IPS-11a (cell line): ENCODE results near the gene JAZF1.
"Not testable (repeated sequence)": the region's sequence is repeated elsewhere in the genome, so short reads cannot be mapped to it uniquely, and the experiment has no call there.

ENCODE experiments used
- H3K4me3 ChIP-seq: one replicate; pipeline ENCODE4 v1.5.1; 2013; ENCODE audit warnings: low read depth, low read length, control low read depth

JAZF1 gene

DNA sequence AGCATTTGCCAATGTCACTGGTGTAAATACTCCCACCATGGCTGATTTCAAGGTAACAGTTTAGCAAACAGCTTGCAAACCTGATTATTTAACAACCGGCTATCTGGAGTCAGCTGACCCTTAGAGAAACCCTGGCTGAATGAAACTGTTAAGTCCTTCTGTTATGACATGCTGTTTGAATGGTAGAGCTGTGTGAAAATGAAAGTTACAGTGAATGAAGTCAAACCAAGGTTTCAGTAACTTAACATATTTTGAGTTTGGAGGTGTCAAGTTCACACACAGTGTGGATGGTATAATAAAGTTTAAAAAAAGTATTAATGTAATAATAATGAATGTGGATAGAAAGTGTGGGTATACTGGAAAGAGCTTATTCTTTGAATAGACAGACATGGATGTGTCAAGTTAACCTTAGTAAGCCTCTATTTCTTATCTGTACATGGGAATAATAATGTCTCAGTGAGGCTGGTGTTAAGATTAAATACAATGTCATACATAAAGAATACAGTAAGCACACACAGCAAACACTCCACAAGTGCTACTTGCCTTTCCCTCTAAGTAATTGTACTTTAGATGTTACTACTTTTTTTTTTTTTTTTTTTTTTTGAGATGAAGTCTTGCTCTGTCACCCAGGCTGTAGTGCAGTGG, 290.3 kb downstream of the JAZF1 start:
- H3K4me3 ChIP-seq: no peak overlapping the region

GRCh38 chr7:27889800-27890199, 290.8 kb downstream of the JAZF1 start:
- no peak overlapping the region for H3K4me3 ChIP-seq

DNA sequence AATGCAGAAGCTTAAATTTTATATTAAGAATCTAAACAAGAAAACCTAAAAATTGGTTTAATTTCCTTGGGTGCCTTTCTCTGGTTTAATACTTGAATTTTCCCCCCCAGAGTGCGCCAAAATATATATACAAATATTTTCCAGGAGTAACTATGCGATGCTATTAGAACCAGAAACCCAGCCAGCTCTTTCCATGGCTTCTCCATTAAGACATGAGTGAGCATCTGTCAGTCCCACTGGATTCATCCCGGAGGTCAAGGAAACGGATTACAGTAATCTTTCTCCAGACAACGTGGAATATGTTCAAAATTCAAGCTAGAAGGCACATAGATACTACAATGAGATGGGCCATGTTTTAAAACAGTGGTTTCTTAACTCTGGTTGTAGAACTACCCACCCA, 291.9 kb downstream of the JAZF1 start:
- no peak overlapping the region for H3K4me3 ChIP-seq

GRCh38 chr7:27886710-27887109, 293.9 kb downstream of the JAZF1 start:
- not testable (repeated sequence) for H3K4me3 ChIP-seq

DNA sequence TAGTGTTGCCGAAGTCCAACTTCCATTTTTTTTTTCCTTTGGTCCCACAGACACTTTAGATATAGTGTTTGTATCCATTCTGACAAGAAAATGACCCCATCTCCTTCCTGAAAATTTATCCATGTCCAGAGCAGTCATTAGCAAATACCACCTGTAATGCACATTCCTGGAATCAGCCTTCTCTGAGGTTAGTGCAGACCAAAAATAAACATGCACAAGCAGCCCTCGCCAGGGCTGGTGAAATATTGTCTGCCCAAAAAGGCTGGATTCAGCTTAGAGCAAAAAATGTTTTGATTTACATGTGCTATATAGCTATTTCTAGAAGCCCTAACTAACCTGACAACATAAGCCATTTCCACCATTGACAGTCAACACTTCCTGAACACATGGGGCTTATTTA, 294.9 kb downstream of the JAZF1 start:
- H3K4me3 ChIP-seq: no peak overlapping the region

DNA sequence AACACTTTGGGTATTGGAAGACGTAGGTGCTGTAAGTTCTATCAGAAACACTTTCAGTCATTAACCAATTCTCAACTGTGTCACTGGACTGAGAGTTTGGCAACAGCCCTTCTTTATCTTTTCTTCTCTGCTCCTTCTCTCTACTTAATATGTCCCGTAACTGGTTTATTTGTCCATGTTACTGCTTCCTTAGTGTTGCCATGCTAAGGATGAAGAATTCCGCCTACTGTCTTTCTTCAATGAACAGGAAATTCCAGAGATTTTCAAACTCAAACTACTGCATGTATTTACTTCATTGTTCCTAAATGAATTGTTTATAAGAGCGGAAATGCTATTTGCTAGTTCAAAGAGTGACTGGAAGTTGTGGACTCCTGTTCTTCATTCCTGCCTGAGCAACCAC, 296.9 kb downstream of the JAZF1 start:
- no peak overlapping the region for H3K4me3 ChIP-seq

- no peak overlapping the region for H3K4me3 ChIP-seq
These were observed 303.8 kb downstream of the JAZF1 start for GRCh38 chr7:27876756-27877155.

DNA sequence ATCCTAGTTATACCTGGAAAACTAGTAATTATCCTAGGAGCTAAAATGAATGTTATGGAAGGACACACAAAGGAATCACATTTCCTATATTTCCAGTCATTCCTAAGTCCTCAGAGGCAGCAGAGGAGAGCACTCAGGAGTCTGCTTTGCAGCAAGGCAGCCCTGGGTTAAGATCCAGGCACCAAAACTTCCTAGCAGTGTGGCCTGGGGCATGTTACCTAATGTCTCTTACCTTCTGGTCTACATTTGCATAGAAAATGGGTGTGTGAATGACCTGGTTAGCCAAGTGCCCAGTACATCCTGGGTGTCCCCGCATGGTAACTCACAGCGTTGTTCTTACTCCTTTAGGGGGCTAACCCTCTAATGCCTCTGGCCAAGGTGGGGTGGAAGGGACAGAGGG, 304.8 kb downstream of the JAZF1 start:
- H3K4me3 ChIP-seq: no peak overlapping the region

GRCh38 chr7:27875061-27875460, 305.5 kb downstream of the JAZF1 start:
- H3K4me3 ChIP-seq: no peak overlapping the region

DNA sequence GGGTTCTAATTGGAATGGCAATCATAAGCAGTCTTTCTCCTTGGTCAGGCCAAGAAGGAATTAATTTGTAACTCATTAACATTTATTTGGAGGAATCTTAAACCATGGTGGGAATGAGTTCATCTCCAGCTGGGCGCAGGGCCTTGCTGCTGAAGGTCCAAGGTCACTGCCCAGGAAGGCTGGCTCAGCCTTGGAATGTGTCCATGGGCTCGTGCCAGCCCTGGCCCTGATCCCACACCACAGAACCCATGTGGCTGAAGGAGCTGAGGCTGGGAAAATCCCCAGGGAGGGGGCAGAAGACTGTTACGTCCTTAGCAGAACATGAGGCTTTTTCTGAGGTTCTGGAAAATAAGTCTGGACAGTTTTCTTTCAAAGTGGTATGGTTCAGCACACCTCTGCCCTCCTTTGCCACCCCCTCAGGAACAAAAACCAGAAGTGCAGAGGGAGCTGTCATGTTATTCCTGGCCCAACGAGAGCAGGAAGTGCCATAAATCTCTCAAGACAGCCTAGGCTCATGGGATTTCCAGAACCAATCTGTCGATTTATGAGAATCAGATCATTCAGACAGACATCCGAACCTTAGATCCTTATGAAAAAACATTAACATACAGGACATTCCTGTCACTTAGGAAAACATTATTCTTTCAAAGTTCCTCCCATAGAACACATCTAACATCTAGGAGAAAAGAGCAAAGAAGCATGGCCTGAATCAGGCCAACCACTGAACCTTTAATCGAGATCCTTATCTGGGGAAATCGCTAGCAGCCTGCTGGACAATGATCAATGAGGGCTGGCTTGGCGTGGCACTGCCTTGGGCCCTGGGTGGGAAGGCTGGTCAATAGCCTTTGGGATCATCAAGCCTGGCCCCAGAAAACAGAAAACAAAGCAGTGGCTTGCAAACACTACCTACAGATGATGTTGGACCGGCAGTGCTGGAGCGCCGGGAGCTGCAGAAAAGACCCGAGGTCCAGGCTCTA, 306.3 kb downstream of the JAZF1 start:
- H3K4me3 ChIP-seq: no peak overlapping the region

DNA sequence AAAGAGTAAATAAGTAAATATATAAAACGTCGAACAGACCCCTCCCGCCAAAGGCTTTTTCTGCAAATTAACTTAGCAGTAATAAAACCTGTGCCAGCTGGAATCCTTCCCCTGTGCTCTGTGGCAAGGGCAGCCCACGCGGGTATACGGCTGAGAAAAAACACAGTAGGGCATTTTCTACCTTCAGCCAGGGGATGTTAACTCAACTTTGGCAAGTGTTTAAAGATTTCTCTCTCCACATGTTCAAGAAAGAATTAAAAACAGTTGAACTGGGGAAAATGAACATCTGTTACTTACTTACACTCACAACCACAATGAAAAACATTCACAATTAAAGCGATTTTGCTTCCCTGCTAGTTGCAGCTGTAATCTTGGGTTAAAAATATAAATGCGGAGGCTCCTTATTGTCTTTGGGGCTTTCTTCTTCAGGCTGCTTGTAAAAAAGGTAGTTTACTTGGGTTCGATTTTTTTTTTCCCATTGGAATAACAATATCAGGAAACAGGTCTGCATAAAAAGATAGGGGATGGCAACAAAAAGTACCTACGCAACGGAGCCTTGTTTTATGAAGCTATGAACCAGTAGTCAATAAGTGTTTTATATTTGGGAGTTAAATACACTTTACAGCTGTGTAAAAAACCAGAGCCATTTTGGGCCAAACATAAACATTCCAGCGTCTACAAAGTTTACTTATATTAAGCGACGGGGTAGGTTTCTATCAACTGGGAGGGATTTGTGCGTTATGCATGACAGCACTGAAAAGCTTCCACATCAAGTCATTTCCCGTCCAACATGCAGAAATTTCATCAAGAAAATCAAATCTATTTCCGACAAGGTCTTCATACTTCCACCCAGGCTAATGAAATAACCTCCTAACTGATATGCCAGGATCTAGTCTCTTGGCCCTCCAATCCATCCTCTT, 308.0 kb downstream of the JAZF1 start:
- H3K4me3 ChIP-seq: no peak overlapping the region

GRCh38 chr7:27871866-27872265, 308.7 kb downstream of the JAZF1 start:
- no peak overlapping the region for H3K4me3 ChIP-seq

DNA sequence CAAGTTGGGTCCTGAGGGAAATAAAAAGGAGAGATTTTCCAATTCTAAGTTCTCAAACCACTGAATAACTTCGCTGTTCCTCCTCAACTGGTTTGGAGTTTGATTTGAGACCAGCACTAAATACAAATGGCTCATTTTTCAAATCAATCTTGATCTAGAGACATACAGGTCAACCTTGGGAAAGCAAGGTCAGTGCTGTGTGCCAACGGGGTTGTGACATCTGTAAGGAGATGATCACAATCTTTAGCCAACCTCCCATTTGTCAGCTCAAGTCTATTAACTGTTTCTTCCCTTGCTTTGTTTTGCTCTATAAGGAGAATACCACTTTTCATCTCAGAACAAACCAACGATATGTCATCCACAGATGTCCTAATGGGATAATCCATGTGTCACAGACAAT, 309.5 kb downstream of the JAZF1 start:
- H3K4me3 ChIP-seq: no peak overlapping the region

DNA sequence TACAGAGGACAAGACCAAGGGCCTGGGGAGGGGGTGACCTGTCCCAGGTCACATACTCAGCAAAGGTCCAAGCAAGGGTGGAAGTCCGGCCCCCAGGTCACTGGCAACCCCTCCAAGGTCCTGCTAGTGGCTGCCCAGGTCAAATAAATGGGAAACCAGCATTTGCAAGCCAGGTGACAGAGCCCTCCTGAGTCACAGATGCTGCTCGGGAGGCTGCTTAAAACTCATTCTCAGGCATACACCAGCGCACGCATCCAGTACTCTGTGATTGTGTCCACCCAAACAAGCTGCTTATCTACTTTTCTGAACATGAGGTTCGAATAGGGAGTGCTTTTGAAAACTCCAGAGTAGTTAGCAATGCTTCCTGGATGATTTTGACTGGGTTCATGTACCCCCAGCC, 310.0 kb downstream of the JAZF1 start:
- no peak overlapping the region for H3K4me3 ChIP-seq

DNA sequence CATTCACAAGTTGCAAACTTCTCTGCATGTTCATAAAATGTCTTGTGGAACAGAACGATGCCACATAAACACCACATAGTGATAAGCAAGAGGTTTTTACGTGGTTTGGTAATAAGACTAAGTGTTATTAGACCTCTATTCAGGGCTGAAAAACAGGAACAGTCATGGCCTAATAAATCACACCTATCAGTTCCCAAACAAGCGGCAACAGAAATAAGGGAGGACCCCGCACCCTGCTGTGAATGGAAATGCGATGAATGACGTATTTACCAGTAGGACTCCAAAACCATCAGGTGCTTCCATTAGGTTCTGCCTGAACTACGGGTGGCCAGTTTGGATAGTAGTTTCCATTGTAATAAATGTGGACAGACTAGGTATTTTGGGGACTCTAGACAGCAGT, 311.5 kb downstream of the JAZF1 start:
- H3K4me3 ChIP-seq: no peak overlapping the region

DNA sequence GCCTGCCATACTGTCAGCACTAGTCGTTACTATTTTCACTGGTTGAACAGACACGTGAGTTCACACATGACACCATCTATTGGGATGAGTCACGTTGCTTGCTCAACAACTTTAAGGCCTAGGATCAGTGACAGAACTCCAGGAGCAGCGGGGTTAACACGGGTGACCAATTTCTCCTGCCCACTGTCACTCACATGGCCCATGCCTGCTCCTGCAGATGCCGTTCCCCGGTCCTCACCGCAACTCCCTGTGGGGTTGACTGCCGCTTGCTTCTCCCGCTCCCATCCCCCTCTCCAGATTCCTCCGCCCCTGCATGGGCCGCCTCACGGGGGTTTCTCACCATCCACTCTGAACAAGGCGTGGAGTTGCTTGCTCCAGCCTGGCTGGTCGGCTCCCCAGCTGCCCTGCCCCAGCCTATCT, 312.5 kb downstream of the JAZF1 start:
- no peak overlapping the region for H3K4me3 ChIP-seq

- no peak overlapping the region for H3K4me3 ChIP-seq
These were observed 313.5 kb downstream of the JAZF1 start for GRCh38 chr7:27866828-27867672.

- no peak overlapping the region for H3K4me3 ChIP-seq
These were observed 314.3 kb downstream of the JAZF1 start for GRCh38 chr7:27866256-27866655.

GRCh38 chr7:27863880-27864279, 316.7 kb downstream of the JAZF1 start:
- no peak overlapping the region for H3K4me3 ChIP-seq

- no peak overlapping the region for H3K4me3 ChIP-seq
These were observed 318.8 kb downstream of the JAZF1 start for GRCh38 chr7:27861747-27862146.
